ENCODE measurements around the gene RAPGEF4.
A peak's percentile ranks its signal among the peaks of the same experiment; 100 is the strongest.

DNA sequence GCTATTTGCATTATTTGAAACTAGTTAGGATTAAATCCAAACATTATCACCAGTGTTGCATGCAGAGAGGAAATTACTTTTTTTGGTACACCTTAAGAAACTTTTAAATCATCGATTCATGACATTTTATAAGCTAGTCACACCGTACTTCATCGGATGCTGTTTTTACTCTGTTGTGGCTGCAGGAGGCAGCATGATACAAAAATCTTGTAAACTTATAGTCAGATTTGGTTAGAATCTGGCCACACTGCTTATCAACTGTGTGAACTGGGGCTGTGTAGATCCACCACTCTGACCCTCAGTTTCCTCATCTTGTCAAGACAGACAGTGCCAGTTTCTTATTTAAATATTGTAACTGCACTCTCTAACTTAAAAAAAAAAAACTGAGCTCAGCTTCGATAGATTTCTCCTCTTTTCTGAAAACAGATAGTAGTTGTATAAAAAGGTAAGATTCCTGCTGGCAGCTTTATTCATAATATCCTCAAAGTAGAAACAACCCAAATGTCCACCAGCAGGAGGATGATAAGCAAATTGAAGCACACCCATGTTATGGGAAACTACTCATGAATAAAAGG lies 77.8 kb downstream of the RAPGEF4 start:
- TF ChIP-seq POLR2A (IDR thresholded peaks at IDR 0.05), result no peak
- TF ChIP-seq, protein P1, sequence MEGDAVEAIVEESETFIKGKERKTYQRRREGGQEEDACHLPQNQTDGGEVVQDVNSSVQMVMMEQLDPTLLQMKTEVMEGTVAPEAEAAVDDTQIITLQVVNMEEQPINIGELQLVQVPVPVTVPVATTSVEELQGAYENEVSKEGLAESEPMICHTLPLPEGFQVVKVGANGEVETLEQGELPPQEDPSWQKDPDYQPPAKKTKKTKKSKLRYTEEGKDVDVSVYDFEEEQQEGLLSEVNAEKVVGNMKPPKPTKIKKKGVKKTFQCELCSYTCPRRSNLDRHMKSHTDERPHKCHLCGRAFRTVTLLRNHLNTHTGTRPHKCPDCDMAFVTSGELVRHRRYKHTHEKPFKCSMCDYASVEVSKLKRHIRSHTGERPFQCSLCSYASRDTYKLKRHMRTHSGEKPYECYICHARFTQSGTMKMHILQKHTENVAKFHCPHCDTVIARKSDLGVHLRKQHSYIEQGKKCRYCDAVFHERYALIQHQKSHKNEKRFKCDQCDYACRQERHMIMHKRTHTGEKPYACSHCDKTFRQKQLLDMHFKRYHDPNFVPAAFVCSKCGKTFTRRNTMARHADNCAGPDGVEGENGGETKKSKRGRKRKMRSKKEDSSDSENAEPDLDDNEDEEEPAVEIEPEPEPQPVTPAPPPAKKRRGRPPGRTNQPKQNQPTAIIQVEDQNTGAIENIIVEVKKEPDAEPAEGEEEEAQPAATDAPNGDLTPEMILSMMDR (IDR thresholded peaks at IDR 0.05), result peak; percentile 39 to 73 (median 58)
